HG03354 (cell line): ENCODE data around the gene SMARCB1.

ENCODE experiments used
- ATAC-seq: cut with Tn5 transposase; IDR thresholded peaks from one replicate; pipeline ENCODE4 v1.9.1; 2021; ENCODE audit warnings: mild to moderate bottlenecking; ENCODE audit not compliant: unreplicated experiment, poor library complexity, severe bottlenecking

The SMARCB1 gene

GRCh38 chr22:23838681-23839468, 52.1 kb downstream of the SMARCB1 start, which contains the start of gene DERL3:
TSS of gene DERL3 (minus strand) at chr22:23839006. CDS start at chr22:23838987, 19 bp downstream.
- peak; percentile 81 for ATAC-seq

DNA sequence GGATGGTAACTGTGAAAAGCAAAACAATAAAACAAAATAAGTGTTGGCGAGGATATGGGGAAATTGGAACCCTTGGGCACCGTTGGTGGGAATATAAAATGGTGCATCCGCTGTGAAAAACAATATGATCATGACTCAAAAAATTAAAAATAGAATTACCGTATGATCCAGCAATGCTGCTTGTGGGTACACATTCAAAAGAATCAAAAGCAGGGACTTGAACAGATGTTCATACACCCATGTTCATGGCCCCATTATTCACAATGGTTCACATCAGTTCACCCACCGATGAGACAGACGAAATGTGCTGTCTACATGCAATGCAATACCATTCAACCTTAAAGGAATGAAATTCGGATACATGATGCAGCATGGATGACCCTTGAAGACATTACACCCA, 53.3 kb downstream of the SMARCB1 start:
- ATAC-seq: no peak

DNA sequence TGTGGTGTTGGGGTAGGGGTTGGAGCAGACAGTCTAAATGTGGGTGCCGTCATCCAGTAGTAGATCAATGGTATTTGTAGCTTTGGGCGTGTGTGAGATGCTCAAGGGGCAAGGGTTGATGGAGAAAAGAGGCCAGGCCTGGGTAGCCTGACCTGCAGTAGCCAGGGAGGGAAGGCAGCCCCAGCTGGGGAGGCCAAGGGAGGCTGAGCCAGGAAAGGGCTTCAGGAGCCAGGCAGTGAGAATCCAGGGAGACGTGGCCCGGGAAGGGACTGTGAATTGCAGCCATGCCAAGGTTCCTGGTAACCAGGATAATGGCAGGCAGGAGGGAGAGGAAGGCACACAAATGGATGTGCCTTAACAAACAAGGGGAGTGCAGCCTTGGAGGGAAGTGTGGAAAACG, 54.5 kb downstream of the SMARCB1 start:
- no peak for ATAC-seq

GRCh38 chr22:23841736-23842445, 55.1 kb downstream of the SMARCB1 start:
- no peak for ATAC-seq

GRCh38 chr22:23842599-23842998, 55.8 kb downstream of the SMARCB1 start:
- no peak for ATAC-seq

DNA sequence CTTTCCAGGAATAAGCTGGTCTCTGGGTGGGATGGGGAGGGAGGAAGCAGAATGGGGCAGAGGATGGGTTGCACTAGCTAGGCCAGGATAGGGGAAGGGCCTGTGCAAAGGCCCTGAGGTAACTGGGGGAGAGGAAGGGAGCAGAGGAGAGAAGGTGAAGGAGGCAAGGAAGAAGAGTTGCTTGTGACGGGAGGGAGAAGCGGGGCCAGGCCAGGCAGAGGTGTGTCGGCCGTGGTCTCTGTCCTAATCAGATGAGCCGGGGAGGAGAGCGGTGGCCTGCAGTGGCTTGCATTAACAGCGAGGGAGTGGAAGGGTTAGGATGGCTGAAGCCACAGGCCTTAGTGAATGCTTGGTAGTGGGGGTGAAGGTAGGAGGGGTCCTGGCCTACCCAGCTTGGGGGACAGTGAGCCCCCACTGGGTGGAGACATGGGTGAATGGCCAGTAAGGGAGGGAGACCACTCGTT, 58.0 kb downstream of the SMARCB1 start:
- ATAC-seq: peak; percentile 3

- ATAC-seq: no peak
Measured at GRCh38 chr22:23845265-23846080, 58.7 kb downstream of the SMARCB1 start.

- ATAC-seq: no peak
Measured at GRCh38 chr22:23846081-23846469, 59.3 kb downstream of the SMARCB1 start.

DNA sequence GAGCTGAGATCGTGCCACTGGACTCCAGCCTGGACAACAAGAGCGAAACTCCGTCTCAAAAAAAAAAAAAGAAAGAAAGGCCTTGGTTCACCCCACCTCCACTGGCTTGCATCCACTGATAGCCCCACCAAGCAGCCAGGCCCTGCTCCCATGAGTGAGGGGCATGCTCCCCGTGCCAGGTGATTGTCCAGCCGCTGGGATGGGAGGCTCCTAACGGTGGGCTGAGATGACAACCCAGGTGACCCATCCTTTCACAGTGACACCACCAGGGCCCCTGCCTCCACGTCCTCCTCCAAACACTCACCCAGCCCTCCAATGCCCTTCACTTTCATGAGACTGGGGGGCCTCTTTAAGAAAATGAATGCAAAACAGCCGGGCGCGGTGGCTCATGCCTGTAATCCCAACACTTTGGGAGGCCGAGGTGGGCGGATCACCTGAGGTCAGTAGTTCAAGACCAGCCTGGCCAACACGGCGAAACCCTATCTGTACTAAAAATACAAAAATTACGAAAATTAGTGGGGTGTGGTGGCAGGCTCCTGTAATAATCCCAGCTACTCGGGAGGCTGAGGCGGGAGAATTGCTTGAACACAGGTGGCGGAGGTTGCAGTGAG, 60.6 kb downstream of the SMARCB1 start:
- no peak for ATAC-seq

DNA sequence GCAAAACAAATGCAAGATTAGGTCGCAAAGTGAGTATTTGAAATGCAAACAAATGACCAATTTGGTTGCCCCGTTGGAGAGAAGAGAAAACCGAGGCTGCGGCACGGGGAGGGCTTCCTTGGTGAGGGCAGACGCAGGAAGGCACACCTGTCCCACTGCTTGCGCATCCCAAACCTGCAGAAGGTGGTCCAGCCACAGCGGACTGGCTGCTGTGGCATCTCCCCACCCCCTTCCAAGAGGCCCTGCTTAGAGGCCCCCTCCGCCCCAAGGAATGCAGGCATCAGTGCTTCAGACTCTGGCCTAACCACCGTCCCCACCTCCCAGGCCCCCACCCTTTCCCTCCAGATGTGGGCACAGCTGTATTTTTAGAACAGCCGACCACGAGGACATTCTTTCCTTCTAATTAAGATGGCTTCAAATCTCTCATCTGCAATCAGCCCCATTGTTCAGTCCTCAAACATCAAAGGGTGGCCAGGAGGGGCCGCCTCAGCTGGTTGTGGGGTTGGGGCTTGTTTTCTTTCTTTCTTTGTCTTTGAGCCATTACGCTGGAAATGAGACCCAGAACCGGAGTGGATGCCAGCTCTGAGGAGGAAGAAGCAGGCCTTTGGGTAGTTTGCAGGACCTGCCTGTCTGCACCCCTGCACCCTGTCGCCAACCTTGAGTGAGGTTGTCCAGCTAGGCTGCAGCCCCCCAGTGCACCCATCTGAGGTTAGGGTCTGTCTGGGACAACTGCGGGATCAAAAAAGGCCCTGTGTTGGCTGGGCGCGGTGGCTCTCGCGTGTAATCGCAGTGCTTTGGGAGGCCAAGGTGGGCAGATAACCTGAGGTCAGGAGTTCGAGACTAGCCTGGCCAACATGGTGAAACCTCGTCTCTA, 61.5 kb downstream of the SMARCB1 start:
- no peak for ATAC-seq

DNA sequence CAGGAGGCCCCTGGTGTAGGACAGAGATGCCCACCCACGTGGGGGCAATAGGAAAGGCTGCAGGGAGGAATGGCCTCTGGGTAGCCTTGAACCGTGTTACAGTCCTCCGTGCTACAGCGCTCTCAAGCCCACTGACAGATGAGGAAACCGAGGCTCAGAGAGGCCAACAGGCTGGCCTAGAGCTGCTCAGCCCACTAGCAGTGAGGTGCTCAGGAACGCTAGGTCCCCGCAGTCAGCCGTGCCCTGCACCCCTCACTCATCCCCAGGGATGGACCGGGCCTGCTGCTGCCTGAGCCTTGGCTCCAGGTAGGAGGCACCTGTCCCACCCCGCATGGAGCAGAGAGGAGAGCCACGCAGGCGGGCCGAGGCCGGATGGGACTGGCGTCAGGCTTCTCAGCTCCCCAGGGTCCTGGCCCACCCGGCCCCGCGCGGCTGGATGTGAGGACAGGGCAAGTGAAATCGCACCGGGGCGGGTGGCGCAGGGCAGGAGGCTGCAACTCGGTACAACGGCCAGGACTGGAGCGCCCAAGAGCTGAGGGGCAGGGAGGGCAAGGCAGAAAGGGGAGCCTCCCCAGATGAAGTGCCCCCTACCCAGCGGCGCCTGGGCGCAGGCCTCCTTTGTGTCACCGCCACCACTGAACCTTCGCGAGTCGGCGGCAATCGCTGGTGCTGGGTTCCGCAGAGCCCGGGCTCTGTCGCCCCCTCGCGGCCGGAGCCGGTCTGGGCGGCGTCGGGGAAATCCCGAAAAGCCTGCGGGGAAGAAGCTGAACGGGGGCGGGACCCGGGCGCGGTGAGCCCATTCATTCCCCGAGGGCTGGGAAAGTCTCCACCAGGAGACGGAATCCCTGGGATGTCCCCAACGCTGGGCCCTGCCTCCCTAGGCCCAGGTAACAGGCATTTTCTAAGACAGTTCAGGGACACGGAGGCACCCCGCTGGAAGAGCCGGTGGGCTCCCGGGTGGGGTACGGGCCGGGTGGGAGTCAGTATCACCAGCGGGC, 62.5 kb downstream of the SMARCB1 start:
- ATAC-seq: no peak

DNA sequence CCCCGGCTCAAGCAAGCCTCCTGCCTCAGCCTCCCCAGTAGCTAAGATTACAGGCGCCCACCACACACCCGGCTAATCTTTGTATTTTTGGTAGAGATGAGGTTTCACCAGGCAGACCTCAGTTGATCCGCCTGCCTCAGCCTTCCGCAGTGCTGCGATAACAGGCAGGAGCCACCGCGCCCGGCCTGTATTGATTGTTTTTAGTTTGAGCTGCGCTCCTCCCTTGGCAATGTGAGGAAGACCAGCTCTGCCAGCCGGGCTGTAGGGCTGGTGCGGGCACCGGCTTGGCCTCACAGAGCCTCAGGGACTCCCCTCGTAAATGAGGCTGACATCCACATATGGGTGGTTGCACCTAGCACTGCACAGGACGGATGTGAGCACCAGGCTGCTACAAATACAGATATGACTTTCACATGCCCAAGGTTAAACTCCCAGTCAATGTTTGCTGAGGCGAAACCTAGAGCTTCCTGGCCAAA, 63.4 kb downstream of the SMARCB1 start:
- peak; percentile 79 for ATAC-seq

GRCh38 chr22:23856721-23857605, 70.2 kb downstream of the SMARCB1 start:
- peak; percentile 63 for ATAC-seq

DNA sequence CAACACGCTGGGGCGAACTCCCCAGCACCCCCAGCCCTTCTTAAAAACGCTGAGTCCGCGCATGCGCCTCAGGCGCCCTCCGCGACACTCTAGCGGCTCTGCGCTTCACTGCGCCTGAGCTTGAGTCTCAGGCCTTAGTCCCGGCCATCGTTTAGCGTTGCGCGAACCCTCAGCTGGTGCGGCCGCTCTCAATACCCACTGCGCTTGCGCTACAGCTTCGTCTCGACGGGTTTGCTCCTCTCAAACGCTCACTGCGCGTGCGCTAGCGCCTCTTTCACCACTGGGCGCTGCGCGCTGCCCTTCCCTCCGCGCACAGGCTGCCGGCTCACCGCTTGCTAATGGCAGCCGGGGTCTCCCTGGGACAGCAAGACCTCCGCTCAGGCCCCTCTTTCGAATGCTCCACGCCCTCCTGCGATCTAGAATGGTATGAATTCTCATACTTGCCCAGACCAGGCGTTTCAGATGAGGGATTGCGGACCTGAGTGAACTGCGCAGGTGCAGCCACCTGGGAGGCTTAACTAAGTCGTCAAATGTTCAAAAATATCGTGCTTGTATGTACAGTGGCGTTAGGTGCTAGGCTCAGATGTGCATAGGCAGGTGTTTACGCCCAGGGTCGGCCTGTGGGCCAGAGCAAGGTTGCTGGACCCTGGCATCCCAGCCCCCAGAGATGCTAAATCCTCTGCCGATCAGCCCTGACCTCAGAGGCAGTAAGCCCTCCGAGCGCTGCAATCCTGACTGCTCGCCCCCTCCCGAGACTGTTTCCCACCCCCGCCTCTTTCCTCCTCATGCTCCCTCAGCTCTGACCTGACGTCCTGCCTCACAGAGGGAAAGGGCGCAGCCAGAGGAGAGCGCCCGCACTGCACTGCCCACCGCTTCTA, 71.1 kb downstream of the SMARCB1 start, which contains the start of gene SLC2A11:
SLC2A11 (plus strand) TSS at position 270 of the 878 bp plus-strand sequence; CDS start at position 395, 125 bp downstream.
- ATAC-seq: peak; percentile 94

DNA sequence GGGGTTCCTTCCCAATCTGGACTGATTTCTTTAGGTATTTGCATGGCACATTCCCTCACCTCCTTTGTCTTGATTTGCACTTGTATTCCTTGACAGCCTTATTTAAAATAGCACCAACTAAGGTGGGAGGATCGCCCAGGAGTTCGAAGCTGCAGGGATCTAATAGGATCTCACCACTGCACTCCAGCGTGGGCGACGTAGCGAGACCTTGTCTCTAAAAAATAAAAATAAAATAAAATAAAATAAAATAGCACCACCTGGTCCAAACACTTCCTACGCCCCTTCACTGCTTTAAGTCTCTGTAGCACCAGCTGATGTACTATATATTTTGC, 71.7 kb downstream of the SMARCB1 start:
- no peak for ATAC-seq

DNA sequence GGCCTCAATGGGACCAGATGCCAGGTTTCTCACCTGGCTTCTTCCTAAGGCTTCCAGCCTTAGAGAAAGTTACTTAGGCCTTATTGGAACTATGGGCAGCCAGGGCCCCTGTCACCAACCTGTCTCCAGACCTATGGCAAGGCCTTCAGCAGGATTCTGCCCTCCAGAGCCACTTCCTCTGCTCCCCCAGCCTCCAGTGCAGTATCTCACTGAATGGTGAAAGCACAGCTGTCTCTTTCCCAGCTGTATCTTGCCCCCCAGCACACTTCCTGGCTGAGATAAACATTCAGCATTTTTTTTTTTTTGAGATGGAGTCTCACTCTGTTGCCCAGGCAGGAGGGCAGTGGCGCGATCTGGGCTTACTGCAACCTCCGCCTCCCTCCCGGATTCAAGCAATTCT, 72.4 kb downstream of the SMARCB1 start:
- ATAC-seq: no peak
